Mammary epithelial cell (primary cell): ENCODE results near the gene ADGRV1.

Experiments used
- CTCF ChIP-seq, 2 donors: IDR thresholded peaks in 1 of 2; conservative IDR thresholded peaks in 1 of 2; 2 replicates each; pipeline ENCODE4 v1.5.1; 2011 to 2012; ENCODE audit warnings: inconsistent platforms in 2 of 2, low read length in 2 of 2, mild to moderate bottlenecking in 2 of 2, control low read depth in 1 of 2, low read depth in 1 of 2; ENCODE audit not compliant: insufficient read depth in 1 of 2; ENCODE audit errors: extremely low read depth in 1 of 2
- EZH2 ChIP-seq: IDR thresholded peaks from 2 replicates; pipeline ENCODE4 v1.6.1; 2012; ENCODE audit warnings: low read length, inconsistent platforms, borderline replicate concordance

DNA sequence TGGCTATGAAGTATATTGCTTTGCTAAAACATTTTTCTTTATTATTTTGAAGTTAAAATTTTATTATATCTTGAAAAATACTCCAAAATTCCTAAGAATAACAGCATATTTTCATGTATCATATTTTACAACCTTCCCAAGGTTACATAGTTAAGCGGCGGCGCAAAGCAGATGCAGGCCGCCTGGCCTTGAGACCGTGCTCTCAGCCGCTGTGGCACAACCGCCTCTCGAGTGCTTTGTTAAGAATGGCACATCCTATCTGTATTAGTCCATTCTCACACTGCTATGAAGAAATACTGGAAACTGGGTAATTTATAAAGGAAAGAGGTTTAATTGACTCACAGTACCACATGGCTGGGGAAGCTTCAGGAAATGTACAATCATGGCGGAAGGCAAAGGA lies 595.7 kb downstream of the ADGRV1 start:
- TF ChIP-seq CTCF (conservative IDR thresholded peaks at IDR 0.05 in 1 of 2, IDR thresholded peaks at IDR 0.05 in 1 of 2; ENCODE audit: extremely low read depth in 1 of 2, insufficient read depth in 1 of 2, low read depth in 1 of 2, low read length in 2 of 2) (no peak), EZH2 (no peak)
